HG03175 (cell line): Measurements from ENCODE around the gene GJA10.
"Not testable (repeated sequence)": the region's sequence is repeated elsewhere in the genome, so short reads cannot be mapped to it uniquely, and the experiment has no call there.

ENCODE experiments used
- ATAC-seq: cut with Tn5 transposase; IDR thresholded peaks from one replicate; pipeline ENCODE4 v1.9.1; 2021; ENCODE audit warnings: mild to moderate bottlenecking, moderate library complexity; ENCODE audit not compliant: unreplicated experiment

GJA10 gene

DNA sequence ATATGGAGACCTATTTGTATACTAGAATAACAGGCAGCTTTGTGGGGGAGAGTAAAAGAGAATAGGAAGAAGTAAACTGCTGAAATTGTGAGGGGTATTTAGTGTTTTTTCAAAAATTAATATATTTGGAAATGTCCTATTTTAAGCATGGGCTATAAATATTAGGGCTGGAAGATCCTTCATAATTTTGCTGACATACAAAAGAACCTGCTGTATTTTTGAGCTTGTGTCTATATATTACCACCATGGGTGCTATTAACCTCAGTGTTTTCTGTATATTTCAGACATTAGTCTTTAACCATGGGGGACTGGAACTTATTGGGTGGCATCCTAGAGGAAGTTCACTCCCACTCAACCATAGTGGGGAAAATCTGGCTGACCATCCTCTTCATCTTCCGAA, at the start of gene GJA10:
Gene GJA10 (plus strand): TSS at position 301 of the 400 bp plus-strand sequence. CDS start 0 bp downstream, at position 301.
- no peak for ATAC-seq

DNA sequence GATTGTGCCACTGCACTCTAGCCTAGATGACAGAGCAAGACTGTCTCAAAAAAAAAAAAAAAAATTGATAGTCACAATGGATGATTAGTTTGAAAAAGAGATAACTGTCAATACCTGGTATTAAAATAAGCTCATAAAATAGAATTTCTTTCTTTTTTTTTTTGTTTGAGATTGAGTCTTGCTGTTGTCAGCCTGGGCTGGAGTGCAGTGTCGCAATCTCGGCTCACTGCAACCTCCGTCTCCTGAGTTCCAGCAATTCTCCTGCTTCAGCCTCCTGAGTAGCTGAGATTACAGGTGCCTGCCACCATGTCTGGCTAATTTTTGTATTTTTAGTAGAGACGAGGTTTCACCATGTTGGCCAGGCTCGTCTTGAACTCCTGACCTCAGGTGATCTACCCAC, 46.8 kb upstream of the GJA10 start:
- ATAC-seq, result not testable (repeated sequence)

DNA sequence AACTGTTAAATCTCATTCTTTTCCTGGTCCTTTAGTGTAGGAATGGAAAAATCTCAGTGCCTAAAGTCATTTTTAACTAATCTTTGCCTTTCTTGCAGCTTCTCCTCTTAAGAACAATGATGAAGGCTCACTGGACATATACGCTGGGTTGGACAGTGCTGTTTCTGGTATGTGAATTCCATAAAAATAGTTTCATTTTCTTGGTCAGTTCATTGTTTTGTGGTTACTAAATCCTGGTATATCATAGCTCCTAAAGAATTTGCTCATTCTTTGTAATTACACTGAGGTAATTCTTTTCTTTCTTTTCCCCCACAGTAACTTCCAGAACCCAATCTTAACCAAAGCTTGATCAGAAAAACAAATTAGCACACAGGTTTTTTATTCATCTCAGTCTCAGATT, 41.2 kb upstream of the GJA10 start:
- ATAC-seq, result no peak

DNA sequence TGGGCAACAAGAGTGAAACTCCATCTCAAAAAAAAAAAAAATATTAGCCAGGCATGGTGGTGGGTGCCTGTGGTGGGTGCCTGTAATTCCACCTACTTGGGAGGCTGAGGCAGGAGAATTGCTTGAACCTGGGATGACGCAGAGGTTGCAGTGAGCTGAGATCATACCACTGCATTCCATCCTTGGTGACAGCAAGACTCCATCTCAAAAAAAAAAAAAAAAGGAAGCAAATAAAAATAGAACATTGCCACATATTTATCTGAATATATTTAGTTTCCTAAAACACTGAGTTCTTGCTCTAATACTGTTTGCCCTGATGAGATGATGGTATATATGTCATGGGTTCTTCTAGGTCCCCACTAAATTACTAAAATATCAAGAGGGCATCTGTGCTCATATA, 36.2 kb upstream of the GJA10 start:
- ATAC-seq, result no peak

DNA sequence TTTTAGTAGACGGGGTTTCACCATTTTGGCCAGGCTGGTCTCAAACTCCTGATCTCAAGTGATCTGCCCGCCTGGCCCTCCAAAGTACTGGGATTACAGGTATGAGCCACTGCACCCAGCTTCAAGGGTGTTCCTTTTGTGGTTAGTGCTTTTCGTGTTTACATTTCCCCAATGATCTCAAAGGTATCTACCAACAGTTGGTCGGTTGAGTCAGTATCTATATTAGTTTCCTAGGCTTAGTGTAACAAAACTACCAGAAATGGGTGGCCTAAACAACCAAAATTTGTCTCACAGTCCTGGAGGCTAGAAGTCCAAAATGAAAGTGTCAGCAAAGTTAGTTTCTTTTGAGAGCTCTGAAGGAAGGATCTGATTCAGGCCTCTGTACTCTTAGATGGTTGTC, 34.5 kb upstream of the GJA10 start:
- ATAC-seq, result peak; percentile 51

DNA sequence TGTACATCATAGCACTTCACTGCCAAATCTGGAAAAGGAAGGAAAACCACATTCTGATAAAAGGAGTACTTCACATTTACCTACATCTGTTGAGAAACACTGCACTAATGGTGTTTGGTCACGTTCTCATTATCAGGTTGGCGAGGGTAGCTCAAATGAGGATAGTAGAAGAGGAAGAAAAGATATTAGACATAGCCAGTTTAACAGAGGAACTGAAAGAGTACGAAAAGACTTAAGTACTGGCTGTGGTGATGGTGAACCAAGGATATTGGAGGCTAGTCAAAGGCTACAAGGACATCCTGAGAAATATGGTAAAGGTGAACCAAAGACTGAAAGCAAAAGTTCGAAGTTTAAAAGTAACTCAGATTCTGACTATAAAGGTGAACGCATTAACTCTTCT, 32.0 kb upstream of the GJA10 start:
- peak; percentile 77 for ATAC-seq

DNA sequence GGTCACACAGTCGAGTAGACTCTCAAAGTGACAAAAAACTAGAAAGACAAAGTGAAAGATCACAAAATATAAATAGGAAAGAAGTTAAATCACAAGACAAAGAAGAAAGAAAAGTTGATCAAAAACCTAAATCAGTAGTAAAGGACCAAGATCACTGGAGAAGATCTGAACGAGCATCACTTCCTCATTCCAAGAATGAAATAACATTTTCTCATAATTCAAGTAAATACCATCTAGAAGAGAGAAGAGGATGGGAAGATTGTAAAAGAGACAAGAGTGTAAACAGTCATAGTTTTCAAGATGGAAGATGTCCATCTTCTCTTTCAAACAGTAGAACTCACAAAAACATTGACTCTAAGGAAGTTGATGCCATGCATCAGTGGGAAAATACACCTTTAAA, 31.6 kb upstream of the GJA10 start:
- no peak for ATAC-seq

DNA sequence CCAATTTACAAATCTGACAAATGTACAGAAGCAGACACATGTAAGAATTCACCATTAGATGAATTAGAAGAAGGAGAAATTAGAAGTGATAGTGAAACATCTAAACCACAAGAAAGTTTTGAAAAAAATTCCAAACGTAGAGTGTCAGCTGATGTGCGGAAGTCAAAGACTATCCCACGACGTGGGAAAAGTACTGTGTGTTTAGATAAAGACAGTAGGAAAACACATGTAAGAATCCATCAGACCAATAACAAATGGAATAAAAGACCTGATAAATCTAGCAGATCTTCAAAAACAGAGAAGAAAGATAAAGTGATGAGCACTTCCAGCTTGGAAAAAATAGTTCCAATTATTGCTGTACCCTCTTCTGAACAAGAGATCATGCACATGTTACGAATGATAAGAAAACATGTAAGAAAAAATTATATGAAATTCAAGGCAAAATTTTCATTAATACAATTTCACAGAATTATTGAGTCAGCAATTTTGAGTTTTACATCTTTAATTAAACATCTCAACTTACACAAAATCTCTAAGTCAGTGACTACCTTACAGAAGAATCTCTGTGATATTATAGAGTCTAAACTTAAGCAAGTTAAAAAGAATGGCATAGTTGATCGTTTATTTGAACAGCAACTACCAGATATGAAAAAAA, 28.1 kb upstream of the GJA10 start:
- no peak for ATAC-seq

DNA sequence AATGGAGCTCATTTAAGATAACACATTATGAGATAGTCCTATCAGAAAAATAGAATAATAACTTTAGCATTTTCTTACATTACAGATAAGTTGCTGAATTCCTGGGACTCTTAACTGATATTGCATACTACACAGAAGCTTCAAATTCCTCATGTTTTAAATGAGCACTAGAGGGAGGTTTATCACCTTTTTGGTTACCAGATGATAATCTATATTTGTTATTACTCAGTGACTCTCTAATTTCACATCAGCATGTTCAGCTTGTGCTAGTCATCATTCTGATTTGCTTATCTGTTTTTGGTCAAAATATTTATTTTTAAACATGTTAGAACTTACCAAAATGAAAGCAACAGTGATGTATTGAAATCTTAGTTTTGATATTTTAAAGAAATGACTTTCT, 20.5 kb upstream of the GJA10 start:
- no peak for ATAC-seq

DNA sequence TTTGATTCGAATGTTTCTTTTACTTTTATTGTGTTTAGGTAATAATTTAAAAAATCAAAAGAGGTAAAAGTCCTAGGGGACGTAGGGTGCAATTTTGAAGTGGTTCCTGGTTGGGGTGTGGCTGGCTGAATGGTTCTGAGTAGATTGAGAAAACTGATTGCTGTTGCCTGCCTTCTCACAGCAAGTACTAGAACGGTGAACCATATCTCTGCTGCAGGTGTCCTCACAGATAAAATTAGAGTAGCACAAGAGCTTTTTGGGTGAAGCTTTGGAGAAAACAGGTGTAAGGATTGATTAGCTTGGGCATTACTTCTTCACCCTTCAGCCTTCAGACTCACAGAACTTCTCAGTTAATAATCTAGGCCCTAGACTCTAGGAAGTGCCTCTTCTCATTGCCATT, 19.8 kb upstream of the GJA10 start:
- ATAC-seq, result no peak

DNA sequence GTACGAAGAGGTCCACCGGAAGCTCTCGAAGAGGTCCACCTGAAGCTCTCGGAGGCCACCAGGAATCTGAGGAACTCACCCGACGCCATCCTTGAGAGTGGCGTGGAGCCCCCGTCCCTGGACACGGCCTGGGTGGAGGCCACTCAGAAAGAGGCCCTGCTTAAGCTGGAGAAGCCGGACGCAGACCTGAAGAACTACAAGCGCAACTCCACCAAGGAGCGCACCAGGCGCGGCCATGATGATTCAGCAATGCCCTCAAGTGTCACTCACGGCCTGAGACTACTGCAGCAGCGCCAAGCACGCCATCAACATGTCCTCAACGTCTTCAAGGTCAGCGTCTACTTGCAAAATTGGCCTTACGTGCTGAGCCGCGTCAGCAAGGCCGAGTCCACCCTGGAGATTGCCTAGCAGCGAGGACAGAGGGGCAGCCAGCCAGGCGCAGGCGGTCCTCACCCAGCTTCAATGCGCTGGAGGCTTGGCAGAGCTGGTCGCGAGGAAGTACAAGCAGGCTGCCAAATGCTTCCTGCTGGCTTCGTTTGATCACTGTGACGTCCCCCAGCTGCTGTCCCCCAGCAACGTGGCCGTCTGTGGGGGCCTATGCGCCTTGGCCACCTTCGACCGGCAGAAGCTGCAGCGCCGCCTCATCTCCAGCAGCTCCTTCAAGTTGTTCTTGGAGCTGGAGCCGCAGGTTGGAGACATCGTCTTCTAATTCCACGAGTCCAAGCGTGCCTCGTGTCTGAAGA, 7.7 kb upstream of the GJA10 start:
- ATAC-seq, result no peak

DNA sequence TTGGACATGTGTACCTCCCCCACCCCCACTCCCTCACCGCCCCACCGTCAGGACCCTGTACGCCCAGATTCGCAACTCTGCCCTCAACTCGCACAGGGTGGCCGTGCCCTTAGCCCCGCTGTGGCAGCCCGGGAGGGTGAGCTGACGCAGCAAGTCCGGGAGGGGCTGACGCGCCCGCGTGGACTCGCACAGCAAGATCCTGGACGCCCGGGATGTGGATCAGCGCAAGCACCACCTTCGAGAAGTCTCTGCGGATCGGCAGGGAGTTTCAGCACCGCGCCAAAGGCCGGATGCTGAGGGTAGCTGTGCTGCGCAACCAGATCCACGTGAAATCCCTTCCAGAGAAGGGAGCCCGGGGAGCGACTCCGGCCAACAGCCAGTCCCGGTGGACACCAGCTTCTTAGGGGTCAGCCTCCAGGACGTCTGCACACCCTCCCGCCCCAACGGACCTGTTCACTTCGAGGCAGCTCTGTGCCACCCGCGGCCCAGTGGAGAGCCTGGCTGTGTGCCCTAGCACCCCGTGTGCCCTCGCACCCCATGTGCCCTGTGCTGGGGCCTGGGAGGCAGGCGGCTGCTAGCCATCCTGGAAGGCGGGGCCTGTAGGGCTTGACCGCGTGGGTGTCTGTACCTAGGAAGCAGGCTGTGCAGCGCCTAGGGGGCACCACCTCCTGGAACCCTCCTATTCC, 6.7 kb upstream of the GJA10 start:
- ATAC-seq, result no peak

DNA sequence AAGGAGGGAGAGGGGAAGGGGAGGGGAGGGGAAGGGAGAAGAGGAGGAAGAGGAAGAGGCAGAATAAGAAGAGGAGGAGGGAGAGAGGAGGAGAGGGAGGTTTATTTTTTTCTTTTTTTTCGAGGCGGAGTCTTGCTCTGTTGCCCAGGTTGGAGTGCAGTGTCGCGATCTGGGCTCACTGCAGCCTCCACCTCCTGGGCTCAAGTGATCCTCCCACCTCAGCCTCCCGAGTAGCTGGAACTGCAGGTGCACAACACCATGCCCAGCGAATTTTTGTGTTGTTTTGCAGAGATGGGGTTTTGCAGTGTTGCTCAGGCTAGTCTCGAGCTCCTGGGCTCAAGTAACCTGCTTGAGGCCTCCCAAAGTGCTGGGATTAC, 6.1 kb upstream of the GJA10 start:
- ATAC-seq, result no peak

DNA sequence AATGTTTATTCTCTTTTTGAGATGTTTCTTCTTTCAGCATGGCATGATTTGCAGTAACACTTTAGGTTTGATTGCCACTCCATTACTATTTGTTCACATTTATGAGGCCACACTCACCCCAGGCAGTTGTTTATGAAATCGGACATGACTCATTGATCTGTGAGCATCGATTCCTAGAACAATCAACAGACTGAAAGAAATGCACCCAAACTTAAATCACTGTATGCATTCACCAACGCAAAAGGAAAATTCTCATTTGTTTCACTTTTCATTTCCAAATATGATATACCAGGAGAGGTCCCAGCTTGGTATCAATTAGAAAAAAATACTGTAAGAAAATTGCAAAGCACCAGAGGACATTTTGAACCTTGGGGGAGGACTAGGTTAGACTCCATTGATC, 5.4 kb upstream of the GJA10 start:
- ATAC-seq, result no peak

DNA sequence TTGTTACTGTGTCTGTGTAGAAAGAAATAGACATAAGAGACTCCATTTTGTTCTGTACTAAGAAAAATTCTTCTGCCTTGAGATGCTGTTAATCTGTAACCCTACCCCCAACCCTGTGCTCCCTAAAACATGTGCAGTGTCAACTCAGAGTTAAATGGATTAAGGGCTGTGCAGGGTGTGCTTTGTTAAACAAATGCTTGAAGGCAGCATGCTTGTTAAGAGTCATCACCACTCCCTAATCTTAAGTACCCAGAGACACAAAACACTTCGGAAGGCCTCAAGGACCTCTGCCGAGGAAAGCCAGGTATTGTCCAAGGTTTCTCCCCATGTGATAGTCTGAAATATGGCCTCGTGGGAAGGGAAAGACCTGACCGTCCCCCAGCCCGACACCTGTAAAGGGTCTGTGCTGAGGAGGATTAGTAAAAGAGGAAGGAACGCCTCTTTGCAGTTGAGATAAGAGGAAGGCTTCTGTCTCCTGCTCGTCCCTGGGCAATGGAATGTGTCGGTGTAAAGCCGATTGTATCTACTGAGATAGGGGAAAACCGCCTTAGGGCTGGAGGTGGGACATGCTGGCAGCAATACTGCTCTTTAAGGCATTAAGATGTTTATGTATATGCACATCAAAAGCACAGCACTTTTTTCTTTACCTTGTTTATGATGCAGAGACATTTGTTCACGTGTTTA, 3.3 kb upstream of the GJA10 start:
- ATAC-seq, result not testable (repeated sequence)

DNA sequence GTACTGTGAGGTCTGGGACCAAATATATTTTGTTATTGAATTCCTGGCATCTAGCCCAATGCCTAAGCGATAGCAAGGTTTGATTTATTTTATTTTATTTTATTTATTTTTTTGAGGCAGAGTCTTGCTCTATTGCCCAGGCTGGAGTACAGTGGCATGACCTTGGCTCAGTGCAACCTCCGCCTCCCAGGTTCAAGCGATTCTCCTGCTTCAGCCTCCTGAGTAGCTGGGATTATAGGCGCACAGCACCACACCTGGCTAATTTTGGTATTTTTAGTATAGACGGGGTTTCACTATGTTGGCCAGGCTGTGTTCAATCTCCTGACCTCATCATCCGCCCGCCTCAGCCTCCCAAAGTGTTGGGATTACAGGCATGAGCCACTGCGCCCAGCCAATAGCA, 1.7 kb upstream of the GJA10 start:
- not testable (repeated sequence) for ATAC-seq

DNA sequence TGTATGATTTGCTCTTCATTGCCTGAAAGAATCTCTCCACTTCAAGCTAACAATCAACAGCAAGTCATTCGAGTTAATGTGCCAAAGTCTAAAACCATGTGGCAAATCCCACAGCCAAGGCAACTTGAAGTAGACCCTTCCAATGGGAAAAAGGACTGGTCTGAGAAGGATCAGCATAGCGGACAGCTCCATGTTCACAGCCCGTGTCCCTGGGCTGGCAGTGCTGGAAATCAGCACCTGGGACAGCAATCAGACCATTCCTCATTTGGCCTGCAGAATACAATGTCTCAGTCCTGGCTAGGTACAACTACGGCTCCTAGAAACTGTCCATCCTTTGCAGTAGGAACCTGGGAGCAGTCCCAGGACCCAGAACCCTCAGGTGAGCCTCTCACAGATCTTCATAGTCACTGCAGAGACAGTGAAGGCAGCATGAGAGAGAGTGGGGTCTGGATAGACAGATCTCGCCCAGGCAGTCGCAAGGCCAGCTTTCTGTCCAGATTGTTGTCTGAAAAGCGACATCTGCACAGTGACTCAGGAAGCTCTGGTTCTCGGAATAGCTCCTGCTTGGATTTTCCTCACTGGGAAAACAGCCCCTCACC, 1.1 kb downstream of the GJA10 start:
- no peak for ATAC-seq

DNA sequence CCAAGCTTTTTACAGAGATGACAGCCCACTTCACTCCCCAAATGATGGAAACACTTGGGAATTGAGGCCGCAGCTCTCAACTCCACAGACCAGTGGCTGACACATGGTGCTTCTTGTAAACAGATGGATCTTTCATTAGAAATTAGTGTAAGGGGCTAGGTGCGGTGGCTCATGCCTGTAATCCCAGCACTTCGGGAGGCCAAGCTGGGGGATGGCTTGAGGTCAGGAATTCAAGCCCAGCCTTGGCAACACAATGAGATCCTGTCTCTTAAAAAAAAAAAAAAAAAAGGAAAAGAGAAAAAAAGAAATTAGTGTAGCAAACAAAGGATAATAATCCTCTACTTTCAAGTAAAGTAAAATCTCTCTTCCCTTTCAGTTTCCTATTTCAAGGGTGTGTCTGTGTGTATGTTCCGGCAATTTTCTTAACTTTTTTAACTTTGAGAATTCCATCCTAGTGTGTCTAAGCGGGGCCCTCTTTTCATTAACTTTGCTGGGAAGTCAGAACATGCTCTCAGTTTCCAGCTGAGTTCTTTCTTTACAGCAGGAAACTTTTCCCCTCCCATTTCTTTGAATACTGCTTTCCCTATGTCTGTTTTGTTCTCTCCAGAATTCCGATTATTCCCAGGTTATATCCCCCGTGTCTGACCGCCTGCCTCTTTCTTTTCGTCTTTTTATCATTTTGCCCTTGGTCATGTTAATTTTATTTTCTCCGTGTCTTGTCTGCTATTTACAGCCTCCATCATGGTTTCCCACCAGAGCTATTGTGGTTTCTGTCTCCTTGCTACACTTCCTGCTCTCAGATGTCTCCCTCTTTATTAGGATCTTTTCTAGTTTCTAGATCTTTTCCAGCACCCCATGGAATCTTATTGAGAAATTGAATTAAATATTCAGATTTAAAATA, 16.0 kb downstream of the GJA10 start:
- ATAC-seq, result not testable (repeated sequence)

DNA sequence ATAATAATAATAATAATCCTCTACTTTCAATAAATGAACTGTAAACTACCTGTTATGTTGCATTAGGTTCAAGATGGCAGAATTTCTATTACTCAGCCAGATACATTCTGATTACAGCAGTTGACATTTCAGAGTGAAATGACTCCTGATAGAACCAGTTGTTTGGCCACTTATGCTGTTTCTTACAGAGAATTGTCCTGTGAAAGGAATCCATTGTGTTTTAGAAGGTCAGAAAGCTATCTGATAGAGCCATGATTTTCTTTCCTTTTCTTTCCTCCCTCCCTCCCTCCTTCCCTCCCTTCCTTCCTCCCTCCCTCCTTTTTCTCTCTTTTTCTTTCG, 16.6 kb downstream of the GJA10 start:
- no peak for ATAC-seq
